ENCODE measurements around the gene UBAC1.

GRCh38 chr9:135887585-135888050 lies 73.6 kb downstream of the UBAC1 start:
- TF ChIP-seq CTCF (IDR thresholded peaks at IDR 0.05; ENCODE audit: low read depth, low read length) (no peak), POLR2A (IDR thresholded peaks at IDR 0.05; ENCODE audit: extremely low read depth, insufficient read length) (peak; percentile 44)
